Neural cell (in vitro differentiated cells): Measurements from ENCODE around the gene MED22.

Experiments used
- CTCF ChIP-seq: fragments of 450-650 bp; IDR thresholded peaks from 2 replicates; pipeline ENCODE4 v1.5.1; 2014; ENCODE audit warnings: antibody characterized with exemption, mild to moderate bottlenecking, moderate library complexity; ENCODE audit not compliant: poor library complexity, severe bottlenecking
- EP300 ChIP-seq: fragments of 450-650 bp; conservative IDR thresholded peaks from 2 replicates; pipeline ENCODE4 v1.6.1; 2014; ENCODE audit warnings: antibody characterized with exemption, mild to moderate bottlenecking, moderate library complexity; ENCODE audit not compliant: poor library complexity, severe bottlenecking
- EZH2 ChIP-seq: fragments of 200-600, 300-800 bp; shearing (Covaris generic), sonication (generic); IDR thresholded peaks from 2 replicates; pipeline ENCODE4 v1.6.1; 2014; ENCODE audit warnings: antibody characterized with exemption, low read length, borderline replicate concordance, mild to moderate bottlenecking; ENCODE audit not compliant: insufficient read depth, poor library complexity, severe bottlenecking
- POLR2AphosphoS5 ChIP-seq: IDR thresholded peaks from 2 replicates; pipeline ENCODE4 v1.6.1; 2012
- SMC3 ChIP-seq: fragments of 450-650 bp; conservative IDR thresholded peaks from 2 replicates; pipeline ENCODE4 v1.6.1; 2014; ENCODE audit warnings: antibody characterized with exemption, mild to moderate bottlenecking, moderate library complexity; ENCODE audit not compliant: poor library complexity
- TAF1 ChIP-seq: IDR thresholded peaks from 2 replicates; pipeline ENCODE4 v1.6.1; 2012; ENCODE audit warnings: low read depth

GRCh38 chr9:133331221-133331620, 16.7 kb downstream of the MED22 start:
- TF ChIP-seq POLR2AphosphoS5 (no peak), EP300 (no peak), CTCF (no peak), EZH2 (no peak), SMC3 (no peak), TAF1 (no peak)
